ENCODE data around the gene ADAMTS16.

ADAMTS16 gene

GRCh38 chr5:5273398-5273797 is 133.3 kb downstream of the ADAMTS16 start:
- H3K4me2 ChIP-seq = no peak overlapping the region
- TF ChIP-seq CTCF (conservative IDR thresholded peaks at IDR 0.05; ENCODE audit: low read depth, low read length) = no peak
- no peak overlapping the region for H3K4me3 ChIP-seq (IDR thresholded peaks at IDR 0.05; ENCODE audit: insufficient read depth, low read depth, low read length)
- no peaks in the 10 kb centered on the region for H3K36me3 ChIP-seq (ENCODE audit: insufficient read depth)
- H3K79me2 ChIP-seq (ENCODE audit: insufficient read depth, low read depth) = no peaks in the 10 kb centered on the region
- H3K9ac ChIP-seq = no peak overlapping the region
- H4K20me1 ChIP-seq (ENCODE audit: insufficient read depth) = no peaks in the 10 kb centered on the region
- no peak overlapping the region for H3K27ac ChIP-seq
- no peaks in the 10 kb centered on the region for H3K4me1 ChIP-seq (ENCODE audit: low read depth, poor library complexity, severe bottlenecking)
- H2AFZ ChIP-seq (ENCODE audit: low read depth) = no peak overlapping the region
- no peaks in the 10 kb centered on the region for H3K27me3 ChIP-seq (ENCODE audit: insufficient read depth, low read depth)

DNA sequence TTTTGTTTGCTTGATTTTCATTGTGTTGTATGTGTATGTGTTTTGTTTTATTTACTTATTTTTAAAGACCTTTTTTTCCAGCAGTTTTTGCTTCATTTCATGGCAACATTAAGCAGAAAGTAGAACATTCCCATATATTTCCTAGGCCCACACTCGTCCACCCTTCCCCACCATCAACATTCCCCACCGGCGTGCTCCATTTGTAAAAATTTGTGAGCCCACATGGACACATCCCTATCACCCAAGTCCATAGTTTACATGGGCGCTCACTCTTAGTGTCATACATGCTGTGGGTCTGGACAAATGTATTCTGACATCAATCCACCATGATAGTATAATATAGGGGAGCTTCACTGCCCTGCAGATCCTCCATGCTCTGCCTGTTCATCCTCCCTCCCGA is 133.8 kb downstream of the ADAMTS16 start:
- H3K4me1 ChIP-seq (ENCODE audit: low read depth, poor library complexity, severe bottlenecking) = no peaks in the 10 kb centered on the region
- H3K27ac ChIP-seq = no peak overlapping the region
- no peaks in the 10 kb centered on the region for H3K27me3 ChIP-seq (ENCODE audit: insufficient read depth, low read depth)
- no peak overlapping the region for H3K9ac ChIP-seq
- H3K4me3 ChIP-seq (IDR thresholded peaks at IDR 0.05; ENCODE audit: insufficient read depth, low read depth, low read length) = no peak overlapping the region
- H3K4me2 ChIP-seq = no peak overlapping the region
- no peaks in the 10 kb centered on the region for H4K20me1 ChIP-seq (ENCODE audit: insufficient read depth)
- no peak for TF ChIP-seq CTCF (conservative IDR thresholded peaks at IDR 0.05; ENCODE audit: low read depth, low read length)
- H2AFZ ChIP-seq (ENCODE audit: low read depth) = no peak overlapping the region
- H3K36me3 ChIP-seq (ENCODE audit: insufficient read depth) = no peaks in the 10 kb centered on the region
- H3K79me2 ChIP-seq (ENCODE audit: insufficient read depth, low read depth) = no peaks in the 10 kb centered on the region

- Histone ChIP-seq H3K9ac (no peak overlapping the region), H3K4me1 (ENCODE audit: low read depth, poor library complexity, severe bottlenecking) (no peaks in the 10 kb centered on the region), H3K27me3 (ENCODE audit: insufficient read depth, low read depth) (no peaks in the 10 kb centered on the region), H3K79me2 (ENCODE audit: insufficient read depth, low read depth) (no peaks in the 10 kb centered on the region), H2AFZ (ENCODE audit: low read depth) (no peak overlapping the region), H3K4me2 (no peak overlapping the region), H4K20me1 (ENCODE audit: insufficient read depth) (no peaks in the 10 kb centered on the region), H3K4me3 (IDR thresholded peaks at IDR 0.05; ENCODE audit: insufficient read depth, low read depth, low read length) (no peak overlapping the region), H3K27ac (no peak overlapping the region), H3K36me3 (ENCODE audit: insufficient read depth) (no peaks in the 10 kb centered on the region)
- TF ChIP-seq CTCF (conservative IDR thresholded peaks at IDR 0.05; ENCODE audit: low read depth, low read length) = no peak
Measured at GRCh38 chr5:5275211-5275610, 135.1 kb downstream of the ADAMTS16 start.

DNA sequence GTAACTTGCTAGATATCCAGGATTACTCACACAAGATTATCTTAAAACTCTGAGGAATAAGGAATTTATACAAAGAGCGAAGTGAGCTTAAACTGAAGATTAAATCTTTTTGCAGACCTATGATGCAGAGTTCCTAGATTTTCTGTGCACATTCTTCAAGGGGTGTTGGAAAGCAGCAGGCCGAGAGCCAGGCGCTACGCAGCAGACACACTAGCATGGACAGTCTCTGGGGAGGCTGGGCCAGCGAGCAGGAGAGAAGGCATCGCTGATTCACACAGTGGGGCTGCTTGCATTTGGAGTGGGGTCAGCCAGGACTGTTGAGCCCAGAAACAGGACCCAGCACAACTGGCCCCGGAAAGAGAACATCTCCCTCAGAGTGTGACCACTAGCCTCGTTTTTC is 136.3 kb downstream of the ADAMTS16 start:
- no peaks in the 10 kb centered on the region for H4K20me1 ChIP-seq (ENCODE audit: insufficient read depth)
- no peak overlapping the region for H3K4me3 ChIP-seq (IDR thresholded peaks at IDR 0.05; ENCODE audit: insufficient read depth, low read depth, low read length)

More for the DNA sequence above, 136.3 kb downstream of the ADAMTS16 start:
- no peak overlapping the region for H3K4me2 ChIP-seq
- H3K4me1 ChIP-seq (ENCODE audit: low read depth, poor library complexity, severe bottlenecking) = no peaks in the 10 kb centered on the region
- no peak for TF ChIP-seq CTCF (conservative IDR thresholded peaks at IDR 0.05; ENCODE audit: low read depth, low read length)
- H3K79me2 ChIP-seq (ENCODE audit: insufficient read depth, low read depth) = no peaks in the 10 kb centered on the region
- H3K36me3 ChIP-seq (ENCODE audit: insufficient read depth) = no peaks in the 10 kb centered on the region
- no peak overlapping the region for H3K27ac ChIP-seq
- no peaks in the 10 kb centered on the region for H3K27me3 ChIP-seq (ENCODE audit: insufficient read depth, low read depth)
- no peak overlapping the region for H2AFZ ChIP-seq (ENCODE audit: low read depth)
- no peak overlapping the region for H3K9ac ChIP-seq

Measured in KMS-11 (cell line).